ENCODE measurements around the gene MUSK. TPM values are rescaled to one million over a fixed set of nuclear protein-coding genes. Genes with fewer than 3 reads are reported as not detected.
"Not testable (repeated sequence)": the region's sequence is repeated elsewhere in the genome, so short reads cannot be mapped to it uniquely, and the experiment has no call there.

The MUSK gene
- total and polyA plus RNA-seq, 3 donors from 2014 or later: 2.8 to 11.6 (median 6.9) TPM

DNA sequence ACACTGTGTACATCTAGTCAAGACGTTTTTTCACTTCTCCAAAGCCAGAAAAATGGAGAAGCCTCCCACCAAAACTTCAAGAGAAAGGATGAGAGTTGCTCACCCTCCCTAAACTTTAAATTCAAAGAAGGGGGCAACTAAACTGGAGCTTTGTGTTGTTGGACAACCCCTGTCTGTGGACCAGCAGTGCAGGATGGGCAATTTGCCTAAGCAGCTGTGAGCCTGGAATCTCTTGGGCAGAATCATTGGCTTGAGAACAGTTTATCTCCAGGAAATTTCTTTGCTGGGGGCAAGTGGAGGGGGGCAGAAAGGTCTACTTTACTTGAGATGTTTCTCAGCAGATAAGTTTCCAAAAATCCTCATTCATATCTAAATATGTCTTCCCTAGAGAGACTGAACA lies 151.8 kb downstream of the MUSK start:
- WGBS, 2 donors: 45 to 64% methylated on average over 1 of the region's 1 CpG
- DNase-seq: no peak
- H3K27me3 ChIP-seq: no peaks in the 10 kb centered on the region
- H3K4me1 ChIP-seq: no peaks in the 10 kb centered on the region
- H3K9me3 ChIP-seq: no peaks in the 10 kb centered on the region
- H3K27ac ChIP-seq: no peak overlapping the region
- intact Hi-C loops (cut with DNase I; ENCODE audit: low total_unique reads): no loop called here
- TF ChIP-seq, protein P1, sequence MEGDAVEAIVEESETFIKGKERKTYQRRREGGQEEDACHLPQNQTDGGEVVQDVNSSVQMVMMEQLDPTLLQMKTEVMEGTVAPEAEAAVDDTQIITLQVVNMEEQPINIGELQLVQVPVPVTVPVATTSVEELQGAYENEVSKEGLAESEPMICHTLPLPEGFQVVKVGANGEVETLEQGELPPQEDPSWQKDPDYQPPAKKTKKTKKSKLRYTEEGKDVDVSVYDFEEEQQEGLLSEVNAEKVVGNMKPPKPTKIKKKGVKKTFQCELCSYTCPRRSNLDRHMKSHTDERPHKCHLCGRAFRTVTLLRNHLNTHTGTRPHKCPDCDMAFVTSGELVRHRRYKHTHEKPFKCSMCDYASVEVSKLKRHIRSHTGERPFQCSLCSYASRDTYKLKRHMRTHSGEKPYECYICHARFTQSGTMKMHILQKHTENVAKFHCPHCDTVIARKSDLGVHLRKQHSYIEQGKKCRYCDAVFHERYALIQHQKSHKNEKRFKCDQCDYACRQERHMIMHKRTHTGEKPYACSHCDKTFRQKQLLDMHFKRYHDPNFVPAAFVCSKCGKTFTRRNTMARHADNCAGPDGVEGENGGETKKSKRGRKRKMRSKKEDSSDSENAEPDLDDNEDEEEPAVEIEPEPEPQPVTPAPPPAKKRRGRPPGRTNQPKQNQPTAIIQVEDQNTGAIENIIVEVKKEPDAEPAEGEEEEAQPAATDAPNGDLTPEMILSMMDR (IDR thresholded peaks at IDR 0.05): no peak
- TF ChIP-seq POLR2A (IDR thresholded peaks at IDR 0.05): no peak
- no peaks in the 10 kb centered on the region for H3K36me3 ChIP-seq (ENCODE audit: low read depth, missing control alignments)
- no peak overlapping the region for H3K4me3 ChIP-seq

DNA sequence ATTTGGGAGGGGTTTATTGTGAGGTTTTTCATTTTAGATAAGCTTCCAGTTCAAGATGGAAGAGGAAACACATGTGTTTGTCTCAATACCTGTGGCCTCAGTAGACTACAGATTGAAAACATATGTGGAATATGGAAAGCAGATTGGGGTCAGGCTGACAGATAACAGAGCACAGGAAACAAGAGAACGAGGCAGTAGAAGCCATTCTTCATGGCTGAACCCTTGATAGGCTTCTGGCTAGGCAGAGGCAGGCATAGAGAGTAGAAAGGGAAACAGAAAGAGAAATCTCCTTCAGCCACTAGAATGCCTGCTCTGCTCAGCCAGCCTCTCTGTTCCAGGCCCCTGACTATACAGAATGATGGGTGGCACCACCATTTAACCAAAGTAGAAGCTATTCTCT lies 152.5 kb downstream of the MUSK start:
- no peak overlapping the region for H3K4me3 ChIP-seq
- DNase-seq: no peak
- 30 to 56% methylated on average over 1 of the region's 1 CpG for WGBS, 2 donors
- no peaks in the 10 kb centered on the region for H3K4me1 ChIP-seq
- H3K27ac ChIP-seq: no peak overlapping the region
- intact Hi-C loops (cut with DNase I; ENCODE audit: low total_unique reads): no loop called here
- no peaks in the 10 kb centered on the region for H3K27me3 ChIP-seq
- no peaks in the 10 kb centered on the region for H3K36me3 ChIP-seq (ENCODE audit: low read depth, missing control alignments)
- no peaks in the 10 kb centered on the region for H3K9me3 ChIP-seq
- TF ChIP-seq, protein P1 (IDR thresholded peaks at IDR 0.05): no peak
- TF ChIP-seq POLR2A (IDR thresholded peaks at IDR 0.05): no peak

DNA sequence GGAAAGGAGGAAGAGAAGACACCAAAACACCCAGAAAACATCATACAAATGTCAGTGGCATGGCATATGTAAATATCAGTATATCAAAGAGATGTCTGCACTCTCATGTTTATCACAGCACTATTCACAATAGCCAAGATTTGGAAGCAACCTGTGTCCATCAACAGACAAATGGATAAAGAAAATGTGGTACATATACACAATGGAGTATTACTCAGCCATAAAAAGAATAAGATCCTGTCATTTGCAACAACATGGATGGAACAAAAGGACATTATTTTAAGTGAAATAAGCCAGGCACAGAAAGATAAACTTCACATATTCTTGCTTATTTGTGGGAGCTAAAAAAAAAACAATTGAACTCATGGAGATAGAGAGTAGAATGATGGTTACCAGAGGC lies 156.5 kb downstream of the MUSK start:
- H3K36me3 ChIP-seq (ENCODE audit: low read depth, missing control alignments); H3K9me3 ChIP-seq; H3K4me3 ChIP-seq; H3K27me3 ChIP-seq; intact Hi-C loops (cut with DNase I; ENCODE audit: low total_unique reads); DNase-seq; H3K27ac ChIP-seq; H3K4me1 ChIP-seq: not testable (repeated sequence)

DNA sequence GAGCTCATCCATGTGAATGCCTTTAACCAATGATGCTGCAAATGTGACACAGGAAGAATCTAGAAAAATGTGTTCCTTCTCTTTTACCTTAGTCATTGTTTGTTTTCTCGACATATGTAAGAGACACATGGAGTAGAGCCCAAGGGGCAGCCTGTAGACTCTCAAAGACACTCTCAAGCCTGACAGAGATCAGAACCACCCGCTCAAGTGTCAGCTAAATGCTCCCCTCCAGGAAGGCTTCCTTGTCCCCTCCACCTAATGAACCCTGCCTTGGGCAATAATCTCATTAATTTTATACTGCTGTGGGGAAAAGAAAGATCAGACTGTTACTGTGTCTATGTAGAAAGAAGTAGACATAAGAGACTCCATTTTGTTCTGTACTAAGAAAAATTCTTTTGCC lies 157.4 kb downstream of the MUSK start:
- Histone ChIP-seq H3K27me3 (no peaks in the 10 kb centered on the region), H3K27ac (no peak overlapping the region), H3K4me3 (no peak overlapping the region), H3K9me3 (no peaks in the 10 kb centered on the region), H3K4me1 (no peaks in the 10 kb centered on the region), H3K36me3 (ENCODE audit: low read depth, missing control alignments) (no peaks in the 10 kb centered on the region)
- 92 to 95% methylated on average over 2 of the region's 2 CpGs for WGBS, 2 donors
- DNase-seq: no peak
- TF ChIP-seq, protein P1 (IDR thresholded peaks at IDR 0.05): no peak
- intact Hi-C loops (cut with DNase I; ENCODE audit: low total_unique reads): no loop called here

DNA sequence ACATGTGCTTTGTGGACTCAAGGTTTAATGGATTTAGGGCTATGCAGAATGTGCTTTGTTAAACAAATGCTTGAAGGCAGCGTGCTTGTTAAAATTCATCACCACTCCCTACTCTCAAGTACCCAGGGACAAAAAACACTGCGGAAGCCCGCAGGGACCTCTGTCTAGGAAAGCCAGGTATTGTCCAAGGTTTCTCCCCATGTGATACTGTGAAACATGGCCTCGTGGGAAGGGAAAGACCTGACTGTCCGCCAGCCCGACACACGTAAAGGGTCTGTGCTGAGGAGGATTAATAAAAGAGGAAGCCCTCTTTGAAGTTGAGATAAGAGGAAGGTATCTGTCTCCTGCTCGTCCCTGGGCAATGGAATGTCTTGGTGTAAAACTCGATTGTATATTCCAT lies 157.8 kb downstream of the MUSK start:
- H3K36me3 ChIP-seq (ENCODE audit: low read depth, missing control alignments); H3K4me1 ChIP-seq; H3K4me3 ChIP-seq; DNase-seq; intact Hi-C loops (cut with DNase I; ENCODE audit: low total_unique reads); H3K27ac ChIP-seq; H3K27me3 ChIP-seq; H3K9me3 ChIP-seq: not testable (repeated sequence)
- WGBS, 2 donors: 84 to 85% methylated on average over 9 of the region's 9 CpGs

DNA sequence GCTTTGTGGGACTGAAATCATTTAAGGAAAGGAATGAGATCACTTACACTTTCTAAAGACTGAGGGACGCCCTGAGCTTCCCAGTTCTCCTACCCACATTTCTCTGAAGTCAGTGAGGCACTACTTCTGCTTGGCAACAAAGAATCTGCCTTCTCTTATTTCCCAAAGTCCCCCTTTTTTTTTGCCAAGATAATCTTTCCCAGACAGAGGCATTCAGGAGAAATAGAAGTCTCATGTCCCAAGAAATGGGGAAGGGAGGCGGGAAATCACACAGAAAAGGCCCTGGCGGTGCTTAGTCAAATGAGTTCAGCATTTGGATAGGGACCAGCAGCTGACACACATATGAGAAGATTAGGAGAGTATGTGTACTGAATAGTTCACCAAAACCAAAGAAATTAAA lies 159.7 kb downstream of the MUSK start:
- no peaks in the 10 kb centered on the region for H3K4me1 ChIP-seq
- peak; percentile 71 for DNase-seq
- WGBS, 2 donors: 67 to 73% methylated on average over 3 of the region's 3 CpGs
- TF ChIP-seq POLR2A (IDR thresholded peaks at IDR 0.05): no peak
- TF ChIP-seq, protein P1 (IDR thresholded peaks at IDR 0.05): no peak
- intact Hi-C loops (cut with DNase I; ENCODE audit: low total_unique reads): no loop called here
- peak overlapping the region in 1 of 2 donors; percentile 55 for H3K27ac ChIP-seq
- no peaks in the 10 kb centered on the region for H3K36me3 ChIP-seq (ENCODE audit: low read depth, missing control alignments)
- no peak overlapping the region for H3K4me3 ChIP-seq
- H3K27me3 ChIP-seq: no peaks in the 10 kb centered on the region
- H3K9me3 ChIP-seq: no peaks in the 10 kb centered on the region

Data from testis (tissue), 3 donors.